ENCODE data around the gene BAG3.
"Not testable (repeated sequence)": the region's sequence is repeated elsewhere in the genome, so short reads cannot be mapped to it uniquely, and the experiment has no call there.

Gene BAG3

DNA sequence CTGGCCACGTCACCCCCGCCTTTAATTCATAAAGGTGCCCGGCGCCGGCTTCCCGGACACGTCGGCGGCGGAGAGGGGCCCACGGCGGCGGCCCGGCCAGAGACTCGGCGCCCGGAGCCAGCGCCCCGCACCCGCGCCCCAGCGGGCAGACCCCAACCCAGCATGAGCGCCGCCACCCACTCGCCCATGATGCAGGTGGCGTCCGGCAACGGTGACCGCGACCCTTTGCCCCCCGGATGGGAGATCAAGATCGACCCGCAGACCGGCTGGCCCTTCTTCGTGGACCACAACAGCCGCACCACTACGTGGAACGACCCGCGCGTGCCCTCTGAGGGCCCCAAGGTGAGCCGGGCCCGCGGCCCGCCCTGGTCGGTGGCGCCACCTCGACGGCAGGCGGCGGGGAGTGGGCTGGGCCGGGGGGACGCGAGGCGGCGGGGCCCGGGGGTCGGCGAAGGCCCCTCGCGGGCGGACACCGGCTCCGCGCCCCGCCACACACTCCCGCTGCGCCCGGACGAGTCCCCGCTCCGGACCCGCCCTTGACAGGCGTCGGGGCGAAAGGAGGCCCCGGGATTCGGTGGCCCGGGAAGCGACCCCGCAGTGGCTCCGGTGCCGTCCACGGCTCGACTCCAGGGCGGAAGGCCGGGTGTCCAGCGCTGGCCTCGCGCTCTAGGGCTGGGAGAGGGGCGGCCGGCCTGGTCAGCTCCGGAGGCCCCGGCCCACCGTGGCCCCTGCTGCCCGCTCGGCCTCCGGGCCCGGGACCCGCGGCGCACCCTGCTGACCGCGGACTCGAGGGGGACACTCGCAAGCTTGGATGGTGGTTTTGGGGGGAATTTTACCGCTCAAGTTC lies 557 bp downstream of the BAG3 start:
- H3K4me3 ChIP-seq (ENCODE audit: low read length) = peak overlapping the region; percentile 80
- no peak for TF ChIP-seq ZNF274 (IDR thresholded peaks at IDR 0.05; ENCODE audit: low read depth, low read length)

DNA sequence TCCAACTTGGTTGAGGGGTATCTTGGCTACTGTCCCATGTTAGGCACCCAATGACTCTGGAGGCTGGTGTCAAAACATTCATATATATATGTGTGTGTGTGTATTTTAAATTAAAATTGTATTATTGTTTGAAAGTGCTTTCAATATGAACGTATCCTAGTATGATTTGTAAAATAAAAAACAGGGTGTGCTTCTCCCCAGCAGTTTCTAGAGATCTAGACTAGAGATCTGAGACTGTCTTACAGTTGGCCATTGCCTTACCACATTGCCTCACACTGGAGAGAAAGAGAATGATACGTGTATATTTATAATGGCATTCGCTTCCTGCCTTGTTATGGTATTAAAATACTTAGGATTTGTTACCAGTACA lies 1.2 kb downstream of the BAG3 start:
- no peak for TF ChIP-seq ZNF274 (IDR thresholded peaks at IDR 0.05; ENCODE audit: low read depth, low read length)
- H3K4me3 ChIP-seq (ENCODE audit: low read length) = peak overlapping the region; percentile 80; the same call in 1 of the 2 replicates

DNA sequence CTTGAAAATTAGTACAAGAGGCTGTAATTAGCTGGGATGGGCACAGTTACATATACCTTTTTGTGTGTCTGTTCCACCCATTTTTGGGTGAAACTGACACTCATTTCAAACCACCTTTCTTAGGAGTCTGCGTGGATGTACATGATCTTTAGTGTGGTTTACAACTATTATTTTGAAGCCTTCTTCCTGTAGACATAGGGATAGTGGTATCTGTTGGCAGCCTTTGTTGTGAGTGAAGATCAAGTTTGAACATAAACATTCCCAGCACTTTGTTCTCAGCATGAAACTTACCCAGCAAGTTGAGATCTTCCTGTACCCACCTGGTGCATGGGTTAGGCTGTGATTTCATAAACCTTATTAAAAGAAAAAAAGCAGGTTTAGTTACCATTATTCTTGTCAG lies 2.0 kb downstream of the BAG3 start:
- no peak for TF ChIP-seq ZNF274 (IDR thresholded peaks at IDR 0.05; ENCODE audit: low read depth, low read length)
- no peak overlapping the region; the same call in 1 of the 2 replicates for H3K4me3 ChIP-seq (ENCODE audit: low read length)

DNA sequence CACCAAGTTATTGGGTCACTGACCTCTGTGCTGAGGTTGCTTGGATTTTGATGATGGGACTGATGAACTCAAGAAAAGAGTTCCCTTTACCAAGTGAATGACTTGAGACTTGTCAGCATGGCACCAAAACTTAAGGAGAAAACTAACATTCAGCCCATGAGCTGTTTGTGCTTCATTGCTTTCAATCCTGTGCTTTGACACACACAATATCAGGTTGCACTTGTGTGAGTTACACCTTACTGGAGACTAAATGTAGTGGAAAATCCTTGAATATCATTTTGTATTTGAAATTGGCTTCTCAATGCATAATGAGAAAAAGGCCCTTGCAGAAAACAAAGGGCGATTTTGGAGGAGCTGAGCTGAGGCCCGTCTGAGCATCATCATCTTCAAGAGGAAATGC lies 2.7 kb downstream of the BAG3 start:
- no peak overlapping the region for H3K4me3 ChIP-seq (ENCODE audit: low read length)
- TF ChIP-seq ZNF274 (IDR thresholded peaks at IDR 0.05; ENCODE audit: low read depth, low read length) = no peak

DNA sequence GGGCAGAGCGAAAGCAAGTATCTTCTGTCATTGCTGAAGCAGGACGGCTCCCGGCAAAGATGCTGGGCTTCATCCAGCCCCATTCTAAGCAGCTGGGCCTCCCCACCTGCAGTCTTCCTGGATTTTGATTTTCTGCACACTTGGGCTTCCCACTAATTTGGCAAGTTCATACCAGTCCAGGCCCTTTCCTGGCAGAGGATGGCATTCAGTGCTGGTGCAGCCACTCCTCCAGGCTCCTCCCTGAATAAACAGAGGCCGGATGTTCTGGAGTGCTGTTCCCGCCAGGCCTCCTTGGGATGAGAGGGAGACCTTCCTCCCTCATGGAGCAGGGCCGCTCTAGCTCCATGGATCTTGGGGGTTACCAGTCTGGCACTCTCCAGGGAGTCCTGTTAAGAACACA lies 3.4 kb downstream of the BAG3 start:
- no peak for TF ChIP-seq ZNF274 (IDR thresholded peaks at IDR 0.05; ENCODE audit: low read depth, low read length)
- no peak overlapping the region for H3K4me3 ChIP-seq (ENCODE audit: low read length)

DNA sequence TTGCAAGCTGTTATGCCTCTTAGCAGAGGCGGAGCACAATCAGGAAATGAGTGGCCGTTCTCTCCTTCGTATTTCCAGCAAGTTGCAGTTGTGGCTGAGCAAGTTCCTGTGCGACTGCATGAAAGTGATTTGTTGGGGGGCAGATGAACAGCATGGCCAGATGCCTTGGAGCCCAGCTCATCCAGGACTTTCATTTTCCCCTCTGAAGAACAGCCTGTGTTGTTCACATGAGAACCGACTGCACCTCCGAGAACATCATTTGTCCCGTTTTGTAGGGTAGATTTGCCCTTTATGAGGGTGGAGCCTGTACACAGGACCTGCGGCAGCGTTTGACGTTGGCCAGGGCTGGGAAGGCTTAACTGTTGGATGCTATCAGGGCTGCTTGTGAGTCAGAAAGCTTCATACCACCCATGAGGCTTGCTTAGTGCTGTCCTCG lies 4.4 kb downstream of the BAG3 start:
- no peak overlapping the region for H3K4me3 ChIP-seq (ENCODE audit: low read length)
- TF ChIP-seq ZNF274 (IDR thresholded peaks at IDR 0.05; ENCODE audit: low read depth, low read length) = no peak

DNA sequence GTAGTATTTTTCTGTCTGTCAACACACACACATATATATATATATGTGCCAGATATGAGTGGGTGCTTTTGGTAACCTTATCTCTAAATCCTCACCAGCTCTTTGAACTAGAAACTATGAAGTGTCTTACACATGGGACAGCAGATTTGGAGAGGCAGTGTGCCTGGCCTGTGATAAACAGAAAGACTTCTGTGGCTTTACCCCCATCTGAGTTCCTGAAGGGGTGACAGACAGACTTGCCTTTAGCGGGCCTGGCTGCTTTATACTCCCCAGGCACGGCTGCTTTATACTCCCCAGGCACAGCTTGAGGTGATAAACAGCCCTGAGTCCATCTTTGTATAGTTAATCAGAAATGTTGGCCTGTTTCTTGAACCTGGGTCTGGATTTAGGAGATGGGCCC lies 5.6 kb downstream of the BAG3 start:
- no peak for TF ChIP-seq ZNF274 (IDR thresholded peaks at IDR 0.05; ENCODE audit: low read depth, low read length)
- H3K4me3 ChIP-seq (ENCODE audit: low read length) = no peak overlapping the region

DNA sequence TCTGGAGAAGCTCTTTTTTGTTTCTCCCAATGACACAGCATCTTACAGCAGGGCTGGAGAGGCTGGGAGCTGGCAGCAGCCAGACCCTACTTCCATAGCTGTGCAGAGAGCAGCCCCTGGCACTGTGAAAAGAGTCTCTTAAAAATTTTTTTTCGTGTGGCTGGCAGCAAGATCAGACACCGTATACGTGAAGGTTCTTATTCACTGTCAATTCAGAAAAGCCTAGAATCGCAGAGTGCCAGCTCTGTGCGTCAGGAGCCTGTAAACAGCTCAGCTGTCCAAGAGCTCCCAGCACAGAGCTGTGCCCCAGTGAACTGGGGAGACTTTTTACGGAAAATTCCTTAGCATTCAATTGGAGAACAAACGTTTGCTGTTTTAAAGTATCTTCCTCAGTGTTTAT lies 6.5 kb downstream of the BAG3 start:
- H3K4me3 ChIP-seq (ENCODE audit: low read length) = no peak overlapping the region
- no peak for TF ChIP-seq ZNF274 (IDR thresholded peaks at IDR 0.05; ENCODE audit: low read depth, low read length)

DNA sequence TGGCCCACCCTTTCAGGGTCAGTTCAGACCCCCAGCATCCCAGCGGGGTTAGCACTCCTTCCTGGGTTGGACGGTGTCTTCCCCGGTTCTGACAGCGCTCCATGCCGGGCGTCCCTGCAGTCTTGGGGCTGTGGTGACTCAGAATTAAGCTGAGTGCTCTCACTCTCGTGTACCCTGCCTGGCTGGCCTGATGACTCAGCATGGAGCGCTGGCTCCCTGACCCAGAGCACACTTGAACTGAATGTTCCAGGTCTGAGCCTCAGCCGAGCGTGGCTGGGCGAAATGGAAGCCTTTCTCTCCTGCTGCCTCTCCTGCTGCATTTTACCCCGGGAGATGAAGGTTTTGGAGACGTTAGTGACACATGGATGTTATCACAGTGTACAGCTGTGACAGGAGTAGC lies 7.1 kb downstream of the BAG3 start:
- H3K4me3 ChIP-seq (ENCODE audit: low read length) = no peak overlapping the region
- TF ChIP-seq ZNF274 (IDR thresholded peaks at IDR 0.05; ENCODE audit: low read depth, low read length) = no peak

DNA sequence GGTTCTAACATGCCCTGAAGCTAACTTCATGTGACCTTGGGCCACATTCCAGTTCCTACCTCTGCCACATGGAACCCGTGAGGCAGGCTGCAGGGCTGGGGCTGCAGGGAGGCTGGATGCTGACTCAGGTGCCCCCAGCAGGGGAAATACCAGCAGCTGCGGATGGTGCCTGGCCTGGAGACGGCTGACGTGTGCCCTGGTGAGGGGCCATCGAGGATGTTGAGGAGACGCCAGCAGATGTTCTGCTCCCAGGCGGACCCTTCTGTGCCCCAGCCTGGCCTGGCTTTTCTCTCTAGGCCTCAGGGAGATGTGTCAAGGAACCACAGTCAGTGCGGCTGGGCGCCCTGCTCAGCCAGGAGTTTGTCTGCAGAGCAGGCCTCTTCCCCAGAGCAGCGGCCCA lies 8.8 kb downstream of the BAG3 start:
- no peak for TF ChIP-seq ZNF274 (IDR thresholded peaks at IDR 0.05; ENCODE audit: low read depth, low read length)
- no peak overlapping the region for H3K4me3 ChIP-seq (ENCODE audit: low read length)

DNA sequence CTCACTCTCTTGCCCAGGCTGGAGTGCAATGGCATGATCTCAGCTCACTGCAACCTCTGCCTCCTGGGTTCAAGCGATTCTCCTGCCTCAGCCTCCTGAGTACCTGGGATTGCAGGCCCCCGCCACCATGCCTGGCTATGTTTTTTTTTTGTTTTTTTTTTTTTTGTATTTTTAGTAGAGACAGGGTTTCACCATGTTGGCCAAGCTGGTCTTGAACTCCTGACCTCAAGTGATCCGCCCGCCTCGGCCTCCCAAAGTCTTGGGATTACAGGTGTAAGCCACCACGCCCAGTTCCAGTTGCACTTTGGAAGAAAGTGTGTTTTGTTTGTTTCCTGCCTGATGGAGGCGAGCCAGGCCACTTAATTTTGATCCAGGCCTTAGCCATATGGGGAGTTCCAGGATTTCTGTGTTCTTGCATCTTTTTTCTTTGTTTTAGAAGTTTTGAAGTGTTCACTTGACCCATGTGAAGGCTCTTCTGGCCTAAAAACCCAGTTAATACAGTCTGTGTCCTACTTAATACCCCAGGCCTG lies 11.0 kb downstream of the BAG3 start:
- H3K4me3 ChIP-seq (ENCODE audit: low read length) = not testable (repeated sequence)

DNA sequence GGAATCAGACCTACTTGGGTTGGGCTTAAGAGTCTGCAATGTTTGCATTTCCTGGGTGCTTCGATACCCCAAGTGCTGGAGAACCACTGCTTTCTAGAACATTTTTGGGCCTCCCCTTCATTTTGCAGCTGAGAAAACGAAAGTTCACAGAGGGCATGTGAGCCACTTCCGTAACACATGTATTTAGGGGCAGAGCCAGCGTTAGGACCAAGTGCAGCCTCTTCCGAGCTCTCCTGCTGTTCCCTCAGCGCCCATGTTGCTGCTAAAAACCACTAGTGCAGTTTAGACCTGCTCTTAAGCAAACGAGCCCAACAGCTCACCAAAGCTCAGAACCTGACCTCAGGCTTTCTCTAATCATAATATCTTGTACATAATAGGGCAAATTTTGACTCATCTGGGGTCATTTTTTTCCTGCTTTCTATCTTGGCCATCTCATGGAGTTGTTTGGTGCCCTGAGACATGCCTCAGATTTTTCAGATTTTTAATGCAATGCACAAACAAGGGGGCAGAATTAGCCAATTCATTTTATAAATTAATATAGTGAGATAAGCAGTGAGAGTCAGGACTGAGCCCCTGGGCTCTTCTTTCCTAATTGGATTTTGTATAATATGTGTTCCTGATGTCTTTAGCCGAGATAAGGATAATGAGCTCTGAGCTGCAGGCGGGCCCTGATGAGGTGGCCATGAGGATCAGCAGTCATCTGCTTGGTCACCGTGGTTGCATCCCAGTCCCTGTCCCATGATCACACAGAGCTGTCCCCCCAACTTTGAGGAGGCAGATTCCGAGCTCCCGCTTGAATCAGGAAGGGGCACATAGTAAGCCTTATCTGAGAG lies 12.9 kb downstream of the BAG3 start:
- no peak for TF ChIP-seq ZNF274 (IDR thresholded peaks at IDR 0.05; ENCODE audit: low read depth, low read length)
- H3K4me3 ChIP-seq (ENCODE audit: low read length) = no peak overlapping the region

DNA sequence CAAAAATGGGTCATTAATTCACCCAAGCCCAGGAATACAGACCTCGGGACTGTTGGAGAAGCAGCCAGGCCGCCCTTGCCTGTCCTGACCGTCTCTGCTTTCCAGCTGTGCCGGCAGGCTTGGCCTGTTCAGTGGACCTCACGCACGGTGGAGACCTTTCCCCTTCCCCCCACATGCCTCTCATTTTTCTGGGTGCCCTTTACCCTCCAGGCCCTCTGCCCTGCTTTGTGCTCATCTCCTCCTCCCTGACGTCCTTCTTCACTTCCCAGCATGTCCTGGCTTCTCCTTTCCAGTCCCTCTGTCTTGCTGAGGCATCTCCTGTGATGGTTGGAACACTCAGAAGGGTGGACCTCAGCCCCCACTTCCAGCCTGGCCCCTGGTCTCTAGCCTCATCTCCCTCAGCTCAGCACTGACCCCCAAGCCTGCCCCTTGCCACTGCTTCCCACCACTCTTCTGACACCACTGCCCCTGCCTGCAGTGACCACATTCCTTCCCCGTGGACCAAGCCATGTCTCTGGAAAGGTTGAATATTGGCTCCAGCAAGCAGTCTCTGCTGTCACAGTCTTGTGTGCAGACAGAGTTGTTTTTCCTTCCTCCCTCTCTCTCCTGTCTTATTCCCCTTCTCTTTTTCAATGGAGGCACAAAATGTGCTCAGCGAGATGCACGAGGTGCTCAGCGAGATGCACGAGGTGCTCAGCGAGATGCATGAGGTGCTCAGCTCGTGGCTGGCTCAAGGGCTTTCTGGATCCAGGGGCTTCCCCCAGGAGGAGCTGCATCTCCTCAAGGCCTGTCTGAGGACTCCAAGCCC lies 14.9 kb downstream of the BAG3 start:
- no peak for TF ChIP-seq ZNF274 (IDR thresholded peaks at IDR 0.05; ENCODE audit: low read depth, low read length)
- no peak overlapping the region for H3K4me3 ChIP-seq (ENCODE audit: low read length)

DNA sequence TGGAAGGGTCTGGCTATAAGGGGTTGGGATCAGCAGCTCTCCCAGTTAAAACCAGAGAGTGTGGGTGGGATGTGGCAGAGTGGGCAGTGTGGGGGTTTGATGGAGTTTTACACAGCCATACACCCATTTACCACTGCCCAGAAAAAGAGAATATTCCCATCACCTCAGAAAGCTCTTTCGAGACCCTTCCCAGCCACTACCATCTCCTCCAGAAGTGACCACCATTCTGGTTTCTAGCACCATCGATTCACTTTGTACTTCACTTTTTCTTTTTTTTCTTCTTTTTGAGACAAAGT lies 15.5 kb downstream of the BAG3 start:
- no peak overlapping the region for H3K4me3 ChIP-seq (ENCODE audit: low read length)
- no peak for TF ChIP-seq ZNF274 (IDR thresholded peaks at IDR 0.05; ENCODE audit: low read depth, low read length)
